A549 (cell line): ENCODE results near the gene C12orf42. TPM values are rescaled to one million over a fixed set of nuclear protein-coding genes. Genes with fewer than 3 reads are reported as not detected.

Source experiments
- ATAC-seq, 2 experiments: fragments of 200-7000 bp in 1 of 2; fragments of >200 bp in 1 of 2; cut with Nextera tagmentation in 1 of 2; cut with Tn5 transposase in 1 of 2; 3 replicates each; pipeline versions ENCODE4 v1.8.0 to v1.9.1; 2018 to 2020; ENCODE audit warnings: mild to moderate bottlenecking in 1 of 2, moderate library complexity in 1 of 2
- CTCF ChIA-PET: fragments of 300-600 bp; sonication (Branson Sonifier 250); formaldehyde crosslinking; extraction: SDS; loops from one replicate; lab custom pipeline; 2021; ENCODE audit warnings: antibody characterized with exemption, inconsistent platforms; lab: Yijun Ruan, JAX
- POLR2A ChIA-PET: fragments of 350-600 bp; formaldehyde crosslinking; extraction: SDS; loops from one replicate; lab custom pipeline; 2021; ENCODE audit warnings: antibody characterized with exemption, inconsistent platforms; lab: Yijun Ruan, JAX
- DNase-seq, 2 experiments: peaks; one replicate each; pipeline versions ENCODE4 v3.0.0 to v3.0.0-alpha.2; 2011 to 2016; ENCODE audit warnings: low read depth in 1 of 2, low spot score in 1 of 2
- FAIRE-seq: peaks from 2 replicates; lab custom pipeline; 2011; peaks lifted over from hg19 to GRCh38; lab: Jason Lieb, UNC
- H3K27ac ChIP-seq, 2 experiments: fragments of >200 bp; sonication (Bioruptor Twin); formaldehyde crosslinking; 3 replicates each; pipeline ENCODE4 v1.5.1; 2016 to 2017
- H3K4me1 ChIP-seq: fragments of >200 bp; sonication (Bioruptor Twin); formaldehyde crosslinking; 3 replicates; pipeline ENCODE4 v1.6.1; 2016
- H3K4me2 ChIP-seq: fragments of >200 bp; sonication (Bioruptor Twin); formaldehyde crosslinking; 3 replicates; pipeline ENCODE4 v1.6.1; 2016
- H3K4me3 ChIP-seq: fragments of >200 bp; sonication (Bioruptor Twin); formaldehyde crosslinking; 3 replicates; pipeline ENCODE4 v1.5.1; 2016
- H3K9me3 ChIP-seq: fragments of >200 bp; sonication (Bioruptor Twin); formaldehyde crosslinking; 3 replicates; pipeline ENCODE4 v1.6.1; 2016
- CEBPB ChIP-seq, 2 experiments: fragments of >200 bp in 1 of 2; sonication (Bioruptor Twin) in 1 of 2; formaldehyde crosslinking in 1 of 2; IDR thresholded peaks; 2 replicates each; pipeline ENCODE4 v1.6.1; 2012 to 2016
- CHD2 ChIP-seq: fragments of 150-350 bp; IDR thresholded peaks from 2 replicates; pipeline ENCODE4 v1.6.1; 2014; ENCODE audit warnings: low read length; ENCODE audit not compliant: partially characterized antibody
- EHF ChIP-seq: fragments of 250-450 bp; sonication (Bioruptor Pico); IDR thresholded peaks from 2 replicates; pipeline ENCODE4 v1.5.0; 2020; ENCODE audit warnings: mild to moderate bottlenecking
- FOXS1 ChIP-seq: fragments of 250-450 bp; sonication (Bioruptor Pico); IDR thresholded peaks from 2 replicates; pipeline ENCODE4 v1.5.0; 2020; ENCODE audit warnings: mild to moderate bottlenecking, moderate library complexity
- JUNB ChIP-seq: fragments of >200 bp; sonication (Bioruptor Twin); formaldehyde crosslinking; IDR thresholded peaks from 2 replicates; pipeline ENCODE4 v1.6.1; 2016
- KDM1A ChIP-seq: fragments of 200-600 bp; sonication (generic); IDR thresholded peaks from 2 replicates; pipeline ENCODE4 v1.6.1; 2016; ENCODE audit warnings: low read depth, mild to moderate bottlenecking
- MAFK ChIP-seq: fragments of 450-650 bp; IDR thresholded peaks from 2 replicates; pipeline ENCODE4 v1.6.1; 2014; ENCODE audit not compliant: partially characterized antibody
- MAZ ChIP-seq: fragments of 150-350 bp; IDR thresholded peaks from 2 replicates; pipeline ENCODE4 v1.6.1; 2014; ENCODE audit warnings: antibody characterized with exemption, low read depth, low read length, borderline replicate concordance
- NFE2L2 ChIP-seq: fragments of 150-350 bp; conservative IDR thresholded peaks from 2 replicates; pipeline ENCODE4 v1.6.1; 2014; ENCODE audit warnings: low read length
- NPAS2 ChIP-seq: fragments of 250-450 bp; sonication (Bioruptor Pico); IDR thresholded peaks from 2 replicates; pipeline ENCODE4 v1.8.0; 2022; ENCODE audit warnings: mild to moderate bottlenecking, moderate library complexity, borderline replicate concordance
- NR3C1 ChIP-seq: fragments of >200 bp; sonication (Bioruptor Twin); formaldehyde crosslinking; IDR thresholded peaks from 3 replicates; pipeline ENCODE4 v1.6.1; 2017
- POLR2AphosphoS2 ChIP-seq: conservative IDR thresholded peaks from 2 replicates; pipeline ENCODE4 v1.6.1; 2012; ENCODE audit warnings: low read length, improper control_type of control experiment, inconsistent platforms
- RARB ChIP-seq: fragments of 250-450 bp; sonication (Bioruptor Pico); IDR thresholded peaks from 2 replicates; pipeline ENCODE4 v1.8.0; 2021; ENCODE audit warnings: mild to moderate bottlenecking, moderate library complexity
- RCOR1 ChIP-seq: fragments of 150-350 bp; IDR thresholded peaks from 2 replicates; pipeline ENCODE4 v1.6.1; 2014; ENCODE audit warnings: antibody characterized with exemption, low read length, low read depth
- ZFP36 ChIP-seq: fragments of 450-650 bp; IDR thresholded peaks from 2 replicates; pipeline ENCODE4 v1.6.1; 2014; ENCODE audit warnings: borderline replicate concordance; ENCODE audit not compliant: partially characterized antibody
- ZSCAN20 ChIP-seq: fragments of 250-450 bp; sonication (Bioruptor Pico); IDR thresholded peaks from 2 replicates; pipeline ENCODE4 v1.8.0; 2022; ENCODE audit warnings: mild to moderate bottlenecking, moderate library complexity
- WGBS: methylation state at CpG from one replicate; pipeline ENCODE4 v1.1.6; 2017; ENCODE audit errors: missing lambda C conversion rate; 5-methylcytosine and 5-hydroxymethylcytosine counted together
- polyA plus RNA-seq, 4 experiments: library from polyadenylated mRNA; depleted of rRNA in 3 of 4; stranded (reverse); fragments of >200 nt; fragmentation: RNase III in 1 of 4; extraction: RNeasy Plus Mini Kit Qiagen cat#74134 plus additional on column Dnase treatment in 1 of 4; gene quantifications; 2 replicates in 3 of 4; 3 replicates in 1 of 4; pipeline ENCODE4 v1.2.3, GENCODE V29; 2011 to 2017
- TF ChIP-seq, protein P1 (sequence below): fragments of >200 bp; sonication (Bioruptor Twin); formaldehyde crosslinking; IDR thresholded peaks from 3 replicates; pipeline ENCODE4 v1.6.1; 2016
- TF ChIP-seq, protein P2 (sequence below): fragments of 250-450 bp; sonication (Bioruptor Pico); IDR thresholded peaks from 2 replicates; pipeline ENCODE4 v1.5.0; 2020; ENCODE audit warnings: low read depth, mild to moderate bottlenecking, moderate library complexity

C12orf42 gene
- polyA plus RNA-seq, 2 of the 4 experiments (the other 2 are of a cell fraction): not detected

- 35% methylated on average over 3 of the region's 3 CpGs for WGBS
- no peak for DNase-seq
- no peak overlapping the region for H3K4me3 ChIP-seq
- TF ChIP-seq NR3C1 (no peak), KDM1A (no peak), MAFK (no peak), FOXS1 (no peak), CEBPB (IDR thresholded peaks at IDR 0.05) (no peak), MAZ (no peak), RARB (CRISPR knock-in tag) (no peak), EHF (CRISPR knock-in tag) (no peak)
- TF ChIP-seq, protein P1, sequence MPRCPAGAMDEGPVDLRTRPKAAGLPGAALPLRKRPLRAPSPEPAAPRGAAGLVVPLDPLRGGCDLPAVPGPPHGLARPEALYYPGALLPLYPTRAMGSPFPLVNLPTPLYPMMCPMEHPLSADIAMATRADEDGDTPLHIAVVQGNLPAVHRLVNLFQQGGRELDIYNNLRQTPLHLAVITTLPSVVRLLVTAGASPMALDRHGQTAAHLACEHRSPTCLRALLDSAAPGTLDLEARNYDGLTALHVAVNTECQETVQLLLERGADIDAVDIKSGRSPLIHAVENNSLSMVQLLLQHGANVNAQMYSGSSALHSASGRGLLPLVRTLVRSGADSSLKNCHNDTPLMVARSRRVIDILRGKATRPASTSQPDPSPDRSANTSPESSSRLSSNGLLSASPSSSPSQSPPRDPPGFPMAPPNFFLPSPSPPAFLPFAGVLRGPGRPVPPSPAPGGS: no peak
- TF ChIP-seq, all 56 proteins: peak for 0
- Histone ChIP-seq H3K27ac (no peak overlapping the region), H3K4me2 (no peak overlapping the region), H3K9me3 (no peaks in the 10 kb centered on the region), H3K4me1 (no peaks in the 10 kb centered on the region)
- ATAC-seq (no peak), FAIRE-seq (no peak)
- ChIA-PET POLR2A (no interaction called here), CTCF (no interaction called here)
Observed at GRCh38 chr12:103312742-103313354, 182.9 kb downstream of the C12orf42 start.

DNA sequence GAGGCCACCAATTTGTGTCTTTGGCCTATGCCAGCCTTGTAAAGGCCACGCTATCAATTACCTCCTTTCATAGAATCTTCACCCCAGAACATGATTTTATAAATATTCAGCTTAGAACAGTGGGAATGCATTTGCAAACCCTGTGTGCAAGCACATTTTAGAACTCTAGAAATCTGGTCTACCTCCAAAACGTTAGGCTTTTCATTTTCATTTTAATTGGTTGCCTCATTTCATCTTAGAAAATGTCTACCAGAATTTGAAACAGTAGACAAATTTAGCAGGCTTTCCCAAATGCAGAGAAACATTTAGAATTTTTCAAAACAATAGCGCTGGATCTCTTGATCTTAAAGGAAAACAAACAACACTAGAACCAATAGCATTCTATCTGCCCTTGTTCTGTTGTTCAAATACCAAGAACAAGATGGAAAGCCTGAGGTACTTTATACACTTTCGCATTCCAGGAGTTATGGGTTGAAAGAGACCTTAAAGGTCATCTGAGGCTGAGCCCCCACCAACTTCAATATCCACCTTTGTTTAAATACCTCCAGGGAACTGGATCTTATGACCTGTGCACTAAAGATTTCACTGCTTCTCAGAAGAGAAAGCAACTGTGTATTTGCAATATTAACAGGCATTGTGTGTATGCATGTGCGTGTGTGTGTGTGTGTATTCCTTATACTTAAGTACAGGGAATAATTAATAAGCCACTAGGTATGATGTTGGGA is 185.1 kb downstream of the C12orf42 start:
- ChIA-PET CTCF (no interaction called here), POLR2A (no interaction called here)
- ATAC-seq: no peak
- Histone ChIP-seq H3K4me1 (no peaks in the 10 kb centered on the region), H3K27ac (no peak overlapping the region), H3K4me2 (no peak overlapping the region), H3K4me3 (no peak overlapping the region), H3K9me3 (no peaks in the 10 kb centered on the region)
- 15% methylated on average over 5 of the region's 5 CpGs for WGBS
- TF ChIP-seq NPAS2 (CRISPR knock-in tag) (no peak), ZSCAN20 (no peak), ZFP36 (no peak), POLR2AphosphoS2 (no peak)
- no peak for FAIRE-seq
- DNase-seq: no peak

DNA sequence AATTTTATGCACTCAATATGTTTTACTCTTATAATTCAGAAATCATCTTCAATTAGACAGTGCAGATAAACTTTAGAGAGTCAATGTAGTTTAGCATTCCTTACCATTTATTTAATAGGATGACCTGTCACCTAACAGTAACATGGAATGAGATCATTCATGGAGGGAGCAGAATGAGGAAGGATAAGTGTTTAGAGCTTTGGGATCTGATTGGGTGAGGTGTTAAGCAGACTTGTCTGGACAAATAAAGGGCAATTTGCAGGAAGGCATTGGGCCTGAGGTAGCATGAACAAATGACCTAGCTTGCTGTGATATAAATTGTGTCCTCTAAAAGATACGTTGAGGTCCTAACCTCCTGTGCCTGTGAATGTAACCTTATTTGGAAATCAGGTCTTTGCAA is 187.4 kb downstream of the C12orf42 start:
- CTCF ChIA-PET: no interaction called here
- 0% methylated on average over 1 of the region's 1 CpG for WGBS
- TF ChIP-seq NFE2L2 (no peak), CHD2 (no peak), JUNB (no peak), POLR2AphosphoS2 (no peak), RCOR1 (no peak)
- TF ChIP-seq, protein P2, sequence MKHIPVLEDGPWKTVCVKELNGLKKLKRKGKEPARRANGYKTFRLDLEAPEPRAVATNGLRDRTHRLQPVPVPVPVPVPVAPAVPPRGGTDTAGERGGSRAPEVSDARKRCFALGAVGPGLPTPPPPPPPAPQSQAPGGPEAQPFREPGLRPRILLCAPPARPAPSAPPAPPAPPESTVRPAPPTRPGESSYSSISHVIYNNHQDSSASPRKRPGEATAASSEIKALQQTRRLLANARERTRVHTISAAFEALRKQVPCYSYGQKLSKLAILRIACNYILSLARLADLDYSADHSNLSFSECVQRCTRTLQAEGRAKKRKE (CRISPR knock-in tag): no peak
- TF ChIP-seq, all 56 proteins: peak for 0
- no peak for FAIRE-seq
- POLR2A ChIA-PET: no interaction called here
- no peak overlapping the region for H3K27ac ChIP-seq
- H3K4me3 ChIP-seq: no peak overlapping the region
- H3K9me3 ChIP-seq: no peaks in the 10 kb centered on the region
- no peaks in the 10 kb centered on the region for H3K4me1 ChIP-seq
- no peak for DNase-seq
- no peak for ATAC-seq
- no peak overlapping the region for H3K4me2 ChIP-seq

GRCh38 chr12:103303484-103303883 is 192.3 kb downstream of the C12orf42 start:
- DNase-seq (no peak), ATAC-seq (no peak), FAIRE-seq (no peak)
- Histone ChIP-seq H3K4me1 (no peaks in the 10 kb centered on the region), H3K4me3 (no peak overlapping the region), H3K9me3 (no peaks in the 10 kb centered on the region), H3K4me2 (no peak overlapping the region)
- WGBS: 7% methylated on average over 2 of the region's 2 CpGs
- POLR2A ChIA-PET: no interaction called here
- CTCF ChIA-PET: no interaction called here
- TF ChIP-seq FOXS1: no peak
- TF ChIP-seq, all 56 proteins: peak for 0
- H3K27ac ChIP-seq: no peak overlapping the region
